Prostate gland (tissue), 2 donors: ENCODE data around the gene TRIO.

Experiments used
- CTCF ChIP-seq, 4 experiments: fragments of 200-600 bp in 2 of 4; fragments of 450-650 bp in 2 of 4; sonication (generic) in 2 of 4; IDR thresholded peaks; 1 replicate in 3 of 4; 2 replicates in 1 of 4; pipeline ENCODE4 v1.5.1; 2016 to 2019; ENCODE audit warnings: antibody characterized with exemption in 4 of 4, mild to moderate bottlenecking in 2 of 4, moderate library complexity in 2 of 4
- POLR2A ChIP-seq: fragments of 450-650 bp; IDR thresholded peaks from one replicate; pipeline ENCODE4 v1.6.1; 2016; ENCODE audit warnings: antibody characterized with exemption, mild to moderate bottlenecking

- TF ChIP-seq CTCF (IDR thresholded peaks at IDR 0.05) (no peak), POLR2A (no peak)
These were observed 108.6 kb downstream of the TRIO start for GRCh38 chr5:14251733-14252132.
